Upper lobe of right lung (tissue), 1 donor: ENCODE results near the gene CDH5. TPM values are rescaled to one million over a fixed set of nuclear protein-coding genes. Genes with fewer than 3 reads are reported as not detected.
A peak's percentile ranks its signal among the peaks of the same experiment; 100 is the strongest.

Source experiments
- ATAC-seq: fragments of 200-7000 bp; cut with Tn5 transposase; one replicate; pipeline ENCODE4 v1.9.1; 2020; ENCODE audit warnings: mild to moderate bottlenecking, moderate library complexity
- DNase-seq: peaks from one replicate; pipeline ENCODE4 v3.0.0-alpha.2; 2020
- H3K27ac ChIP-seq: fragments of 200-600 bp; one replicate; pipeline ENCODE4 v1.8.0; 2022
- H3K27me3 ChIP-seq: fragments of 200-600 bp; one replicate; pipeline ENCODE4 v1.8.0; 2022; ENCODE audit warnings: mild to moderate bottlenecking
- H3K36me3 ChIP-seq: fragments of 200-600 bp; one replicate; pipeline ENCODE4 v1.8.0; 2022
- H3K4me1 ChIP-seq: fragments of 200-600 bp; one replicate; pipeline ENCODE4 v1.8.0; 2022
- H3K4me3 ChIP-seq: fragments of 200-600 bp; one replicate; pipeline ENCODE4 v1.8.0; 2022; ENCODE audit warnings: mild to moderate bottlenecking
- H3K9me3 ChIP-seq: fragments of 200-600 bp; one replicate; pipeline ENCODE4 v1.8.0; 2022
- intact Hi-C: fragments of 100-400 bp; cut with DNase I; formaldehyde crosslinking; loops from one replicate; pipeline ENCODE4 v1.11.0; 2022
- total RNA-seq: library from RNA; stranded (reverse); fragmentation: NEBNext Ultra II Directional; extraction: Animal tissue kit (Norgen Biotek cat#: 25700); gene quantifications from one replicate; pipeline ENCODE4 v1.2.1, GENCODE V29; 2021
- TF ChIP-seq, protein P1 (sequence below): fragments of 200-600 bp; IDR thresholded peaks from one replicate; pipeline ENCODE4 v1.8.0; 2022; ENCODE audit warnings: antibody characterized with exemption
- donor health status: DM: no; HTN: yes; CAD: no; lungs with severe emphysema.

The CDH5 gene
- total RNA-seq, 1 donor from 2014 or later = 144 TPM

DNA sequence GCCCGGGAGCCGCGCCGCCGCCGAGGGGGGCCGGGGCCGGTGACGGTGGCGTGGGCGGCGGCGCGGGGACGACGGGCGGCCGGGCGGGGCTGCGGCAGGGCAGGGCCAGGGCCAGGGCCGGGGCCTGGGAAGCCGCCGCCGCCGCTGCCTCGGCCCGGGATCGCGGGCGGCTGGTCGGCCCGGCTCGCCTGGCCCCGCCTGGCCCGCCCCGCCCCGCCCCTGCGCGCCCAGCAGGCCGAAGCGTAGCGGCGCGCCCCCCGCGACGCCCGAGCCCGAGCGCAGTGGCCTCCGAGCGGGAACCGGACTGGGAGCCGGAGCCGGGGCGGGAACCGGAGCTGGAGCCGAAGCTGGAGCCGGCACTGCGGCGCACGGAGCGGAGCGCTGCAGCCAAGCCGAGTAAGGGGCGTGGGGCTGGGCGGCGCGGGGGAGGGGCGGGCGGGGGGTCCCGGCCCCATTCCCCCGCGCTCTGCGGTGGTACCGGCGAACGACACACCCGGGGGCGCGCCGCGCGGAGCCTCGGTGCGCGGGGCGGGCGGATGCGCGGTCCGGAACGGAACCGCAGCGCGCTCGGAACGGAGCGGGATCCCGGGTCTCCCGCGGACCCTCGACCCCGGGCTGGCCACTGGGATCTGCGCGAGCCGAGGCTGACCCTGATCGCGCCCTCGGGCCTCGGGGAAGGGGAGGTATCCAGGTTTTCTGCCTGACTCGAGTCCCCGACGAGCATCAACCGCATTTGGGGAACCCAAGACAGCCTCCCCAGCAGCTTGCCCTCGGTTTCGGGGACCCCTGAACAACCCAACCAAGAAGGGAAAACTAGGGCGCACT lies 60.8 kb downstream of the CDH5 start, which contains the start of gene BEAN1:
Gene BEAN1, plus strand, starts transcription at position 260 of the 825 bp plus-strand sequence. CDS start 10,382 bp downstream, outside the sequence.
- peaks cover 16% of the 10 kb centered on the region for H3K4me1 ChIP-seq
- peaks cover 25% of the 10 kb centered on the region for H3K27me3 ChIP-seq
- H3K9me3 ChIP-seq = no peaks in the 10 kb centered on the region
- H3K27ac ChIP-seq = no peak within 1 kb of the TSS
- H3K36me3 ChIP-seq = no peaks in the 10 kb centered on the region
- ATAC-seq (peak; percentile 64), DNase-seq (no peak)
- TF ChIP-seq, protein P1, sequence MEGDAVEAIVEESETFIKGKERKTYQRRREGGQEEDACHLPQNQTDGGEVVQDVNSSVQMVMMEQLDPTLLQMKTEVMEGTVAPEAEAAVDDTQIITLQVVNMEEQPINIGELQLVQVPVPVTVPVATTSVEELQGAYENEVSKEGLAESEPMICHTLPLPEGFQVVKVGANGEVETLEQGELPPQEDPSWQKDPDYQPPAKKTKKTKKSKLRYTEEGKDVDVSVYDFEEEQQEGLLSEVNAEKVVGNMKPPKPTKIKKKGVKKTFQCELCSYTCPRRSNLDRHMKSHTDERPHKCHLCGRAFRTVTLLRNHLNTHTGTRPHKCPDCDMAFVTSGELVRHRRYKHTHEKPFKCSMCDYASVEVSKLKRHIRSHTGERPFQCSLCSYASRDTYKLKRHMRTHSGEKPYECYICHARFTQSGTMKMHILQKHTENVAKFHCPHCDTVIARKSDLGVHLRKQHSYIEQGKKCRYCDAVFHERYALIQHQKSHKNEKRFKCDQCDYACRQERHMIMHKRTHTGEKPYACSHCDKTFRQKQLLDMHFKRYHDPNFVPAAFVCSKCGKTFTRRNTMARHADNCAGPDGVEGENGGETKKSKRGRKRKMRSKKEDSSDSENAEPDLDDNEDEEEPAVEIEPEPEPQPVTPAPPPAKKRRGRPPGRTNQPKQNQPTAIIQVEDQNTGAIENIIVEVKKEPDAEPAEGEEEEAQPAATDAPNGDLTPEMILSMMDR = no peak
- peak within 1 kb of the TSS; percentile 45 for H3K4me3 ChIP-seq
- intact Hi-C loops = no loop called here

- Histone ChIP-seq H3K27me3 (peaks cover 25% of the 10 kb centered on the region), H3K27ac (no peak overlapping the region), H3K36me3 (no peaks in the 10 kb centered on the region), H3K4me1 (peaks cover 16% of the 10 kb centered on the region), H3K4me3 (peak overlapping the region; percentile 45), H3K9me3 (no peaks in the 10 kb centered on the region)
- TF ChIP-seq, protein P1 = no peak
- intact Hi-C loops = no loop called here
- ATAC-seq = peak; percentile 64
- no peak for DNase-seq
These were observed 61.6 kb downstream of the CDH5 start for GRCh38 chr16:66427871-66428681.

GRCh38 chr16:66428682-66429251 lies 62.3 kb downstream of the CDH5 start:
- H3K27ac ChIP-seq = no peak overlapping the region
- intact Hi-C loops = no loop called here
- ATAC-seq (no peak), DNase-seq (no peak)
- H3K36me3 ChIP-seq = no peaks in the 10 kb centered on the region
- no peaks in the 10 kb centered on the region for H3K9me3 ChIP-seq
- TF ChIP-seq, protein P1 = no peak
- peaks cover 16% of the 10 kb centered on the region for H3K4me1 ChIP-seq
- no peak overlapping the region for H3K4me3 ChIP-seq
- H3K27me3 ChIP-seq = peaks cover 25% of the 10 kb centered on the region

- H3K9me3 ChIP-seq = no peaks in the 10 kb centered on the region
- ATAC-seq = no peak
- DNase-seq = no peak
These were observed 62.9 kb downstream of the CDH5 start for GRCh38 chr16:66429290-66429962.

DNA sequence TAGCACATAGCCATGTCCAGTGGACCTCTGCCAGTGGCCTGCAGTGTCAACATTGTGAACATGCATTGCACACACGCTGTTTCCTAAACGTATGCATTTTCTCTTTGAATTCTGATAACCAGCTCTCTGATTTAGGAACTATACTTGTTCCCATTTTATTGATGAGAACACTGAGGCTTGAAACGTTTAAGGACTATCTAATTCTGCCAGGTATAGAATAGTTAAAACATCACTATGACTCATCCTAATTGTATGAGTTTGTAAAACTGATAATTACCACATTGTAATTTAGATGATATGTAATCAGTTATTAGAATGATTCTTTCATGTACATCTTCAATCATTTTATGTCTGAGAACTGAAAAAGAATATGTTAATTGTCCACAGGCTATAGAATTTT lies 63.7 kb downstream of the CDH5 start:
- no peaks in the 10 kb centered on the region for H3K36me3 ChIP-seq
- H3K4me3 ChIP-seq = no peak overlapping the region
- H3K9me3 ChIP-seq = no peaks in the 10 kb centered on the region
- DNase-seq (no peak), ATAC-seq (no peak)
- no peak overlapping the region for H3K27ac ChIP-seq
- peaks cover 21% of the 10 kb centered on the region for H3K27me3 ChIP-seq
- peaks cover 16% of the 10 kb centered on the region for H3K4me1 ChIP-seq
- TF ChIP-seq, protein P1 = no peak
- intact Hi-C loops = no loop called here

More at GRCh38 chr16:66429290-66429962, 62.9 kb downstream of the CDH5 start:
- intact Hi-C loops = no loop called here
- Histone ChIP-seq H3K36me3 (no peaks in the 10 kb centered on the region), H3K4me3 (no peak overlapping the region), H3K27me3 (peaks cover 21% of the 10 kb centered on the region), H3K27ac (no peak overlapping the region), H3K4me1 (peaks cover 16% of the 10 kb centered on the region)
- TF ChIP-seq, protein P1 = no peak
